Stimulated activated CD4-positive, alpha-beta T cell treated with anti-CD3 and anti-CD28 coated beads, Interleukin-4, amount 100 ng/mL, for 24 hours (primary cell): ENCODE results near the gene MRPS18A.

Experiments
- DNase-seq: peaks from one replicate; pipeline ENCODE4 v3.0.0-alpha.2; 2020

The MRPS18A gene

DNA sequence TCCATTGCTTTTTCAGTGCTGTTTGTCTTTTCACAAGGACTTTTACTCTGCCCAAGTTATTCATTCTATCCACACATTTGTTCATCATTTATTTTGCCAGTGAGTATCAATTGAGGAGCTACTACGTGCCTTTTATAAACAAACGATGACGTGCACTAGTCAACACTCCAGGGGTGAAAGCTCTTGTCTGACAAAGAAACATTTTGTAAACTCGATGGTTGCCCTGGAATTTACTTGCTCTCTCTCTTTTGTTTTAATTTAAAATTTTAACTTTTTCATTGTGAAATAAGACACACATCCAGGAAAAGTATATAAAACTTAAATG, 8.3 kb upstream of the MRPS18A start:
- DNase-seq: no peak

DNA sequence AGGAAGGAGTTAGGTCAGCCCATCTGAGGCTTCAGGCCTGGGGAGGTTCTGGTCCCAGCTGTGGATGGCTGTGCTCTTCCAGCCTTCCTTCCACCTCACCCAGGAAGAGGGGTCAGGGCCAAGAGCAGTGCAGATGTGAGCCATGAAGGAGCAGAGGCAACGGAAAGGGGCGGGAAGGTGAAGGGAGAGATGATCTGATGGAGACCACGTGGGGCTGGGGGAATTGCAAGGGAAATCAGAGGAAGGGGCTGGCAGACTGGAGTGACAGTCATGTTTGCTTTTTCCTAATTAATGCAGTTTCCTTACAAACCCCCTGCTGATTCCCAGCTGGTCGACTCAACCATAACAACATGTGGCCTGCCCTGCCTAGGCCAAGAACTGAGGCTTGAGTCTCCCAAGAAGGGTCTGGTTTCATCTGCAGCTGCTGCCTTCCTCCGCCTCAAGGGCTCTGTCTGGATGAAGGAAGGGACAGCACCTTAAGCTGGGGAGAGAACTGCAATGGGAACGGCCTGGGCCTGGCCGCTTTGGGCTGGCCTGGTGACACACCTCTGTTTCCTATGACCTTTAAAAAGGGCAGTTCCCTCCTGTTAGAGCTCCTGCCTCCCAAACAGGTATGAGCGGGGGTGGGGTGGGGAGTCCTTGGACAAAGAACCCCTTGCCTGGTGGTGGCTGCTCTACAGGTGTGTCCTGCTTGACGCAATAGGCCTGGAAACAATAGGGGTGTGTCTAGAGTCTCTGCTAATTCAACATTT, 7.8 kb upstream of the MRPS18A start:
- DNase-seq: no peak

GRCh38 chr6:43689421-43689820, 1.8 kb upstream of the MRPS18A start:
- no peak for DNase-seq

DNA sequence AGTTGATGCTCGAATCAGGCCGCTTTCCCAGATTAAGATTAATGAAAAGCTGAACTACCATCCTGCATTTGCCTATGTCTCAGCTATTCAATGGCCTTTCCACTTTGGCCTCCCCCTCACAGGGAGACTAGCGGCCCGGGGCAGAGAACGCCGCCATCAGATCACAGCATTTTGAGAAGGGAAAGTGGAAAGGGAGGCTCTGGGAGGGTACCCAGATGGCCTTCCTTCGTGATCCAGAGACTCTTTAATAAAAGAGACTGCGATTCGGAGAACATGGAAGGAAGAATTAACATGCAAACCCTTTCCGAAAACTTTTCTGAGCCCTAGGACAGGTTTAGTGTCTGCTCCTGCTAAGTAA, 533 bp downstream of the MRPS18A start:
- DNase-seq: no peak

DNA sequence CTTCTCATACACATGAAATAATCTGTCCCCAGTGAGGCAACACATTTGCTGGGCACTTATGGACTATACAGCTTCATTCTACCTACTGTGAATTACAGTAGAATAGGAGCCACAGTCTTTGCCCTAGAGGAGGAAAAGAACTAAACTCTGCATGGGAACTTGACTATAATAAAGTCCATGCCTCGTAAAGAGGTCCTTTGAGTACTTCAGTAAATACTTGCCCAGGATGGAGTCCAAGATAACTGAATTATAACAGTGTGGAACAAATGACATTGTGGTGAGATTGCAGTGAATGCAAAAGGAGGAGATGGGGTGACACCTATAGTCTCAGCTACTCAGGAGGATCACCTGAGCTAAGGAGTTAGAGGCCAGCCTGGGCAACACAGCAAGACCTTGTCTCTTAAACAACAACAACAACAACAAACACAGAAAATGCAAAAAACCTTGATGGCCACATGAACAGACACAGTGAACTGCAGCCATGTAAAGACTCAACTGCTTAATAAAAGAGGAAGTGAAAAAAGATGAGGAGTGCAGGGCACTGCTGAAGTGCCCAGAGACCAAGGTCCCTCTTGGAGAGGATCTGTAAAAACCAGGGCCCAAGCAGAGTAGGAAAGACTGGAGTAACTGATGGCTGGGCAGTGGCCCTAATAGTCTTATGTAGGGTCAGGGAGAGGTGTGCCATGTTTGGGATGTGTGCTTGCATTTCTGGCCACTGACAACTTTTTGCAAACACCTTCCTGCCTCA, 3.7 kb downstream of the MRPS18A start:
- no peak for DNase-seq

DNA sequence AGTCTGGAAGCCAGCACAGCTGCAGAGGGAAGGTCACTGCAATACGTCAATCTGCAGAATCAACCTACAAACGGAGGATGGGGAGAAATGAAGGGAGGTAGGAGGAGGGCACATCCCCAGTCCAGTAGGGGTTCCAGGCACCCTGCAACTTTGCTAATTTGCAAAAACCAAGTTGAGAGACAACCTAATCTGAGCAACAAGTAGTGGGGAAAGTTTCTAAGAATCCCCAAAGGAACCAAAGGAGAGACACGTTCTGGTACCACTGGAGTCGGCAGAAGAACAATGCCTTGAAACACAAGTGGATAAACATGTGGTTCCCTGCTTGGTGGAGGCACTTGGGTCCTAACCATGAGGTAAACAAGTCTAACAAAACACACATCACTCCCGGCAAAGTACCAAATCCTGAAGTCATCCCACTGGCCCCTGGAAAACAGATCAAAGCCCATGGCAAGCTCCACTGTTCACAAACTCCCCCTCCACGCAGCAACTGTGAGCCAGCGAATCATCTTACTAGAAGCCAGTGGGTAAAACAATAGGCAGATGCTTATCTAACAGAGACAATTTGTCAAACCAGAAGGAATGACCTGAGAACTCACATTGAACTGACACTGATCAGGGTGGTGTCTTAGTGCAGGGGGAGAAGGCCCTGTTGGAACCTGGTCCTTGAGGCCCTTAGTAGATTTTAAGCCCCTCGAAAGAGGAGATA, 4.7 kb downstream of the MRPS18A start:
- DNase-seq: no peak

DNA sequence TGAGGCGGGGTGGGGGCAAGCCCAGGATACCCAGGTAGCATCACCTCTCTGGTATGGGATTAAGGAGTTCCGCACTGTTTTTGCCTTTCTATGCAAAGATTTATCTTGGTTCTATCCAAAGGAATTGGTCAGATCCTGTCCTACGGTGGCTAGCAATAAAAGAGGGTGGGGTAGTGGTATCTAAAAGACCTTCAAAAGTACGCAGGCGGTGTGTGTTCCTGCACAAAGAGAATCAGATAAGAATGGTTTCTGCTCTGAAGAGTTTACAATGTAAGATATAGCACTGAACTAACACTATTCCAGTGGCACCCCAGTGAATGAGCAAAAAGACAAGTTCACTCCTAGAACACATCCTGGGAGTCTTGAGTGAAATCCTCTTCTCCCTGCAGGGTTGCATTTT, 6.3 kb downstream of the MRPS18A start:
- no peak for DNase-seq

DNA sequence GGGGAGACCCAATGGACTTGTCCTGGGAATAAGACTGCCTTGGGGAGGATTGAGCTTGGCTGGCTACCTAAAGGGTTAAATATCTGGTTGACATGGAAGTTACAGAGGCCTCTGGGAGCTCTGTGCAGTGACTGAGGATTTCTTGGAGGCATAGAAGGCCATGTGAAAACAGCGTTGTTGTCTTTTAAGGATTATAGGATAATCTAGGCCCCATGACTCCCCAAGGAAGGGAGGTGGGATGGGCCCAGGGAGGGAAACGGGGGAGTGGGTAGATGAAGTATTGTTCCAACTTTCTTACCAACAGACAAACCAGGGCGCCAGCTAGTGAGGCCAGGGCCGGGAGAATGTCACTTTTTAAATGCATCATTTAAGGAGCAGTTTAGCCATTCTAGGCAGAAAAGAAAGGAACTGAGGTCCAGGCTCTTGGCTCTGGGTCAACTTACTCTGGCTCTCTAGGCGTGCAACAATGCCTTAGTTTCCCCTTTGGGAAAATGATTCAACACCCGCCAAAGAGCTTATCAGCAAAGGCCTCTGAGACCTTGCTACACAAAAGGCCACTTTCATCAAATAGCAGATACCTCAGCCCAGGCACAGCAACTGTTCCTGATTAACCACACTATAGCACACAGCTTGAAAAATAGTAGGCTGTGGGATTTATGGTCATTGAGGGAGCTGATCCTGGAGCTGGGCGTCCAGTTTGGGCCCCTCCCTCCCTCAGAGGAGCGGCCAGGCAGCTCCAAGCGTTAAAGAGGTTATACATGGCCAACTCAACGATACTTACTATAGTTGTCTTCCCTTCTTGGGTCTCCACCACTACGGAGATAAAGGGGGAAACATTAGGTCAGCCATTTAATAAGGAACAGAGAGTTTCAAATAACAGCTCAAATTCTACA, 7.0 kb downstream of the MRPS18A start:
- no peak for DNase-seq

GRCh38 chr6:43679057-43679456, 8.5 kb downstream of the MRPS18A start:
- DNase-seq: no peak

- DNase-seq: no peak
Observed at GRCh38 chr6:43678341-43678740, 9.2 kb downstream of the MRPS18A start.

- no peak for DNase-seq
Observed at GRCh38 chr6:43677759-43678158, 9.8 kb downstream of the MRPS18A start.

DNA sequence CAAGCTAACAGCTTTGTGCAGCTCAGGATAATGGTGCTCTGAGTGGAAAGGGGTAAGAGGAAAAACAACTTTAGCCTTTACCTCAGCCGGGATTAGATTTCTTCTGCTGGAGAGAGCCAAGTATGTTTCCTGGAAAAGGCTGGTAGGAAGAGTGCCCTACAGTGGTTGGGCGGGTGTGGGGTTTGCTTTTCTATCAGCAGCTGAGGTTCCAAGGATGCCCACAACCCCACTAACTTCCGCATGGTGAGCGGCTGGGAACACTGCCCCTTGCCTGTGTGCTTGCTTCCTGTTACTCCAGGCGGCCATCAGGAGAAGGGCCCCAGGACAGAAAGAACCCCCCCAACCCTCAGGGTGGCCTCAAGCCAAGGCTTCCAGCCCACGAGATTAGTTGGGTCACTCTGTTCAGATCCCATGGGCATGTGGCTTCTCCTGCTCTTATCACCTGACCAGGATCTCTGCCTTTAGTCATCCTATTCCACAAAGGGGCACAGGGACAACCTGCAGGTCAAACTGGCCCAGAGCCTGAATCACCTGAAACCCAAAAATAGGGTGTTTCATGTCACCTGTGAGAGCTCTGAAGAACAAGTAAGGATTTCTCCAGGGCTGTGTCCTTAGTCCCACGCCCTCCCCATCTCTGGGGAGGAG, 10.5 kb downstream of the MRPS18A start:
- DNase-seq: no peak

DNA sequence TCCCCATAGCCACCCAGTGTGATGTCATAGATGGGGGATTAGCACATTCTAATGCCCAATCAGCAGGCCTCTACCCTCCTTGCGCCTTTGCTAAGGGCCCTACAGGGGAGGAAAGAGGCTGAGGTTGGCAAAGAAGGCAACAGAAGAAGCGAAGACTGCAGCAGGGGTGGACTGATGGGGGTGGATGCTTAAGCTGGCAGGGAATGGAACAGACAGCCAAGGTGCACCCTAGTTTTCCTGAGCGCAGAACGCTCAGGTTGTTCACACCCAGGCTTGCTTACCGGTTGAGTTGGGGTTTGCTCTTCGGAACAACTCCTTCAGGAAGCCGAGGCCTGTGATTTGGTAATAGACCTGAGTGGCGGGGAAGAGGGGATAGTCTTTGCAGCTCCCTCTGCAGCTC, 12.7 kb downstream of the MRPS18A start:
- no peak for DNase-seq

GRCh38 chr6:43674291-43674690, 13.3 kb downstream of the MRPS18A start:
- no peak for DNase-seq

DNA sequence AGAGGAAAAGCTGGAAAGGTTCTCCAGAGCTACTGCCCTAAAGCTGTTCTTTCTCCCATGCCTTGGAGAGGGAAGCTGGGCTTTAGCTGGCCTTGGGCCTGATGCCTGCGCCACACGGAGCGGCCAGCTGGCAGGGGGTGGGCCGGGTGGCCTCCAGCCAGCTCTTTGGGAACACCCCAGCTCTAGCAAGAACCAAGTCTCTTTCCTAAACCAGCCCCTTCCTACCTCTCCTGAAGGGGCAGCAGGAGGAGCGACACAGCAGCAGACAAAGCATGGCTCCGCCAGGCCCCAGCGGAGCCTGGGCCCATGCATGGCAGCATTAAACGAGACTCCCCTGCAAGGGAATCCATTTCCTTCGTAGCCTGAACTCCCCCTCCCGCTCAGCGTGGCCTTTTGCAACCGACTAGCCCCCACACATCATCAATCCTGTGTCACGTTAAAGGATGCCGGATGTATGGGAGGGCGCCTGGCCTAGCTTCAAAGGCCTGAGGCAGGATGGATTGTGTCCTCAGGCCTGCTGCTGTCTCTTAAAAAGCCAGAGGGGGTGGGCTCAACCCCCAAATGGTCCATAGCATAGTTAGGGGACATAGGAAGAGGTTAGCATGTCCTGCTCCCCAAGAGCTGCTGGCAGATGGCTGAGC, 14.0 kb downstream of the MRPS18A start:
- DNase-seq: no peak

- no peak for DNase-seq
Observed at GRCh38 chr6:43671801-43672690, 15.5 kb downstream of the MRPS18A start.

DNA sequence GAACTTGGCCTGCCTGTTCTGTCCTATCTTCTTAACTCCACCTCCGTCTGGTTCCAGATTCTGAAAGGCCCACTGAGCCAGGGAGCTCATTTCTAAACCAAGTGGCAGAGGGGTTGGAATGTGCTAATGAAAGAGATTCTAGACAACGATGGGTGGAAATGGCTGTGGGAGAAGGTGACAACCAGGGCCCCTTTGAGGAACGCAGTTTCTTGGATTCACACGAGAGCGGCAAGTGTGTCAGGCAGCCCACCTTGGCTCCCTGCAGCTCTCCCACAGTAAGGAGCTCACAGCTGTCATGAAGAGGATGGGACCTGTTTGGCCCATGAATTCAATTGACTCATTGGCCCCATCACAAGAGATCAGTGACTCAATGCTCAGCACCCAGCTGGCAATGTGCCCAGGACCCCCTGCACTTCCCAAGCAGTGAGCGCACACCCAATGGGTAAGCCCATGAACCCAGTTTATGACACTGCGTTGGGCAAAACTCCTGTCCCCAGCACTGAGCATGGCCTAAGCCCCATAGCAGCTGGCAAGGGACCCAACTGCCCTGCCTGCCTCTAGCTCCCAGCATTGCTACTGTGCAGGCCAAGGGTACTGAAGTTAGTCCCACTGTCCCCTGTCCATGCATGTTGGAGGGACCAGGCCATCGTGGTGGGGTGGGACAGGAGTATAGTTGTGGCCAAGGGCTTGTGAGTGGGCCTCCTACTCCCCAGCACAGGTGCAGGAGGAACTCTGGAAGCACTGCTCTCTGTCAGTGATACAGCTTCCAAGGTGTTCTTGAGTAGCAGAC, 16.4 kb downstream of the MRPS18A start:
- no peak for DNase-seq

DNA sequence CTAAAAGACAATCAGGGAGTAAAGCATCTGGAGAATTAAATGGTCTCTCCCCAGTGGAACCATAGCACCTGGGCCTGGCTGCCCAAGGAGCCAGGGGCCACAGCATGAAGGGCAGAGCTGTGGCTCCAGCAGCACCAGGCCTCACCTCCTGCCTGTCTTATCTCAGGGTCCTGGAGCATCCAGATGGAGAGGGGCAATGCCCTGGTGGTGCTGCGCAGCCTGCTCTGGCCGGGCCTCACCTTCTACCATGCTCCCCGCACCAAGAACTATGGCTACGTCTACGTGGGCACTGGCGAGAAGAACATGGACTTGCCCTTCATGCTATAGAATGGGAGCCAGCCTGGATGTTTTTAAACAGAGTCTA, 17.0 kb downstream of the MRPS18A start:
- DNase-seq: no peak

- DNase-seq: no peak
Observed at GRCh38 chr6:43669922-43670622, 17.5 kb downstream of the MRPS18A start.
